ENCODE data around the gene NTSR1.

NTSR1 gene

DNA sequence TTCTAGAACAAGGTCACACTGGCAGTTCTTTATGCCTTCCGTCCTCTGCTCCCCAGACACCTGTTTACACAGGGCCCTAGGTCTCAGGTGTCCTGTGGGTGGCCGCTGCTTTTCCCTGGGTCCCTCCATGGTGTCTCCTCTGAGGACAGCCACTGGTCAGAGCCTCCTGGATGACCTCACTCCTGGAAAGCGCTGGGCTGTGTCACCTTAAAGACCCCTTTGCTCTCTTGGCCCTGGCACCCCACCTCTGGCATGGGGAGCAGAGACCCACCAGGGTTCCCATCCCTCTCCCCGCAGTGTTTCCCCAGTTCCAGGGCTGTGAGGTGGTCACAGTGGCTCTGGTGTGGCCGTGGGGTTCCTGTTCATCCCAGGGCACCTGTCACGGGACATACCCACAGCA, 33.9 kb downstream of the NTSR1 start:
- DNase-seq (ENCODE audit: low read depth): no peak
- H3K4me3 ChIP-seq (replicated peaks; ENCODE audit: low read depth, low read length): no peak overlapping the region
- TF ChIP-seq, protein P1, sequence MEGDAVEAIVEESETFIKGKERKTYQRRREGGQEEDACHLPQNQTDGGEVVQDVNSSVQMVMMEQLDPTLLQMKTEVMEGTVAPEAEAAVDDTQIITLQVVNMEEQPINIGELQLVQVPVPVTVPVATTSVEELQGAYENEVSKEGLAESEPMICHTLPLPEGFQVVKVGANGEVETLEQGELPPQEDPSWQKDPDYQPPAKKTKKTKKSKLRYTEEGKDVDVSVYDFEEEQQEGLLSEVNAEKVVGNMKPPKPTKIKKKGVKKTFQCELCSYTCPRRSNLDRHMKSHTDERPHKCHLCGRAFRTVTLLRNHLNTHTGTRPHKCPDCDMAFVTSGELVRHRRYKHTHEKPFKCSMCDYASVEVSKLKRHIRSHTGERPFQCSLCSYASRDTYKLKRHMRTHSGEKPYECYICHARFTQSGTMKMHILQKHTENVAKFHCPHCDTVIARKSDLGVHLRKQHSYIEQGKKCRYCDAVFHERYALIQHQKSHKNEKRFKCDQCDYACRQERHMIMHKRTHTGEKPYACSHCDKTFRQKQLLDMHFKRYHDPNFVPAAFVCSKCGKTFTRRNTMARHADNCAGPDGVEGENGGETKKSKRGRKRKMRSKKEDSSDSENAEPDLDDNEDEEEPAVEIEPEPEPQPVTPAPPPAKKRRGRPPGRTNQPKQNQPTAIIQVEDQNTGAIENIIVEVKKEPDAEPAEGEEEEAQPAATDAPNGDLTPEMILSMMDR (IDR thresholded peaks at IDR 0.05; ENCODE audit: low read length, missing control alignments): no peak

DNA sequence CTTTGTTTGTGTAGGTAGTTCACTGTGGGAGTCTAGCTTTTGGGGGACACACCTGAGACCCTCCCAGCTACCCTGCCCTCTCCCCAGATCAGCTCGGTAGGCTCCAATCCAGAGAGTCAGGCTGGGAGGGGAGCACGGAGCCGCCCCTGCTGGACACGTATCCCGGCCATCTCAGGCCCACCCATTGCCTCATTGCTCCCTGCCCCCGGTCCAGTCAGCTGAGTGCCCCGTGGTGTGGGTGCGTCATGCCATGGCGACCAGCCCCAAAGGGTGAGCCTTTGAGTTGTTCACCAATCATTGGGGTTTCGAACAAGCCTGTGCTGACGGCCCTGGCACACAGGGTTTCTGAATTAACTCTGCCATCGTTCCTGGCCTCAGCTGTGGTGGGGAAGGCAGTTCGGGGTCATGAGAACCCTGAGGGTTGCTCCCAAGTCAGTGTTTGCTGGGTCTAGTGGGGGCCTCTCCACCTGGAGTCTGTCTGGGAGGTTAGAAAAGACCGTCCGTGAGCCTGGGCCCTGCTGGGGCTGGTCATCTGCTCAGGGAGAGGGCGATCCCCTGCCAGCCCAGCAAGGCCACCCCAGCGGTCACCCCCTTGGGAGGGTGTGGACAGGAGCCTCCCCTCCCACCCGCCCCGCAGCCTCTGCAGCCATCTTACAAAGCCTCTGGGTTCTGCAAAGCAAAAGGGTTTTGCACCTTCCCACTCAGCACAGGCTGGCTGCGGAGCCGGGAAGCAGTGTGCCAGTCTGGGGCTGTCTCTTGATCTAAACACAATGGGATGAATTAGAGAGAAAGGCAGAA, 34.5 kb downstream of the NTSR1 start:
- no peak for DNase-seq (ENCODE audit: low read depth)
- TF ChIP-seq, protein P1 (IDR thresholded peaks at IDR 0.05; ENCODE audit: low read length, missing control alignments): no peak
- H3K4me3 ChIP-seq (replicated peaks; ENCODE audit: low read depth, low read length): no peak overlapping the region

DNA sequence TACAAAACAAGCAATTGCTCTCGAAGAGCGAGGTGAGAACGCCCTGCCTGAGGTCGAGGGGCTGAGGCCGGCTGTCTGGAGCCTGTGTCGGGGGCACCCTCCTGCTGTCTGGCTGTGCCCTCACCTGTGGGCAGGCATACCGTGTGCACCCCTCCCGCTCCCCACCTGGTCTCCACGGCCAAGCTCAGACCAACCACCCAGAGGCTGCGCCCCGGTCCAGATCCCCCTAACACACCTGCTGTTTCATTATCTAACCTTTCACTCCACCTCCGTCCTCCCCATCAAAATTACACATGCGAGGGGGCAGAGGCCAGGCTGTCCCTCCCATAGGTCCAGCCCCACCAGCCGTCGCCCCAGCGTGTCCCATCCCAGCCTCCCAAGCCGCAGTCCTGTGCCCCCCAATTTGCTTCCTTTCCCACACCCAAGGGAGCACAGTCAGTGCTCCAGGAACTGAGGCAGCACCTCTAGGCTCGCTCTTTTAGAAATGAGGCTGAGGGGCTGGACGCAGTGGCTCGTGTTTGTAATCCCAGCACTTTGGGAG, 35.2 kb downstream of the NTSR1 start:
- no peak for DNase-seq (ENCODE audit: low read depth)
- H3K4me3 ChIP-seq (replicated peaks; ENCODE audit: low read depth, low read length): no peak overlapping the region
- TF ChIP-seq, protein P1 (IDR thresholded peaks at IDR 0.05; ENCODE audit: low read length, missing control alignments): no peak

DNA sequence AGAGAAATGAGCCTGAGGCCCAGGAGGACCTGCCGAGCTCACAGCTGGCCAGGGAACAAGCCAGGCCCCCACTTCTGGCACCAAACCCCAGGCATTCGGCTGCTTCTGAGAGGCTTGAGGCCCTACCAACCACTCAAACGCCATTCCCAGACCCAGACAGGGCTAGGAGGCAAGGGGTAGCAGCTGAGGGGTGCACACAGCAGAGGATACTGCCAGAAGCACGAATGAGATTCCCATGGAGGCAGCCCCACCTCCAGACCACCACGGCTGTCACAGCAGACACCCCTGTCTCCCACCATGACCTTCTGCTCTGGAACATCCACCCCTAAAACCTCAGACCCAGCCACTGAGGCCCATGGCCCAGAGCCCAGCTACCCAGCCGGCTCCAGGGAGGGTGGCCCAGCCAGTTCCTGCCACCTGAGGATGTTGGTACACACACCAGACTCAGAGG, 36.1 kb downstream of the NTSR1 start:
- DNase-seq (ENCODE audit: low read depth): no peak
- no peak overlapping the region for H3K4me3 ChIP-seq (replicated peaks; ENCODE audit: low read depth, low read length)
- TF ChIP-seq, protein P1 (IDR thresholded peaks at IDR 0.05; ENCODE audit: low read length, missing control alignments): no peak

DNA sequence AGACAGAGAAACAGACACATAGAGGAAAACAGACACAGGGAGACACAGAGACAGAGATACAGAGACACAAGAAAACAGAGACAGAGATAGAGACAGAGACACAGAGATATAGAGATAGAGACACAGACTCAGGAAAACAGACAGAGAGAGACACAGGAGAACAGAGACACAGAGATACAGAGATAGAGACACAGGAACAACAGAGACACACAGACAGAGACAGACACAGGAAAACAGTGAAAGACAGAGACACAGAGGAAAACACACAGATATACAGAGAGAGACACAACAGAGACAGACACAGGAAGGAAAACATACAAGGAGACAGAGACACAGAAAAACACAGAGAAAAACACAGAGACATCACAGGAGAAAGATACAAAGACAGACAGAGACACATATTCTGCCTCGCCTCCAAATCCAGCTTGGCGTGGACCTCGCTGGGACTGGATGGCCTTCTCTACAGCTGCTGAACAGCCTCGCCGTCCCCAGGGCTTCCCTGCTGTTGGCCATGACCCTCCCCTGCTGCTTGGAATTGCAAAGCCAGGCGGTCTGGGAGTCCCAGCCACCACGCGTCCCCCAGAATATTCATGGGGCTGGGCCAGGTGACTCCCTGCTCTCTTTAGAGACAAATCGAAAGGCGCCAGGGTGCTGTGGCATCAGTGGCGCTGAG, 36.8 kb downstream of the NTSR1 start:
- TF ChIP-seq, protein P1 (IDR thresholded peaks at IDR 0.05; ENCODE audit: low read length, missing control alignments): no peak
- no peak for DNase-seq (ENCODE audit: low read depth)
- no peak overlapping the region for H3K4me3 ChIP-seq (replicated peaks; ENCODE audit: low read depth, low read length)

DNA sequence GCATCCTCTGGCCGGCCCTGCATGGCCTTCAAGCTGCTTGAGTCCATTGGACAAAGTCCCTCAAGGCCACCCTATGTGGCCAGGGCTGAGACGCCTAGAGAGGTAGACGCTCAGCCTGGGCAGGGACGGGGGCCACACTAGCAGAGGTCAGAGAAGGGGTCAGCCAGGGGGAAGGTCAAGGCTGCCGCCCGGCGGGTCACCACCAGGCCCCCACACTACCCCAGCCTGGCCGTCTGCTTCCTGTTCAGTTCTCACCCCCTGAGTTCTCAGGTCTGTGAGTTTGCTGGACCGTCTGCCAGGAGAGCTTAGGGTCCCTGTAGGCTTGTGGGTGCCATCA, 37.3 kb downstream of the NTSR1 start:
- TF ChIP-seq, protein P1 (IDR thresholded peaks at IDR 0.05; ENCODE audit: low read length, missing control alignments): no peak
- H3K4me3 ChIP-seq (replicated peaks; ENCODE audit: low read depth, low read length): no peak overlapping the region
- DNase-seq (ENCODE audit: low read depth): no peak
